A549 (cell line): ENCODE data around the gene PKD1. TPM values are rescaled to one million over a fixed set of nuclear protein-coding genes. Genes with fewer than 3 reads are reported as not detected.

ENCODE experiments used
- ATAC-seq, 2 experiments: fragments of 200-7000 bp in 1 of 2; fragments of >200 bp in 1 of 2; cut with Nextera tagmentation in 1 of 2; cut with Tn5 transposase in 1 of 2; 3 replicates each; pipeline versions ENCODE4 v1.8.0 to v1.9.1; 2018 to 2020; ENCODE audit warnings: mild to moderate bottlenecking in 1 of 2, moderate library complexity in 1 of 2
- CTCF ChIA-PET: fragments of 300-600 bp; sonication (Branson Sonifier 250); formaldehyde crosslinking; extraction: SDS; loops from one replicate; lab custom pipeline; 2021; ENCODE audit warnings: antibody characterized with exemption, inconsistent platforms; lab: Yijun Ruan, JAX
- POLR2A ChIA-PET: fragments of 350-600 bp; formaldehyde crosslinking; extraction: SDS; loops from one replicate; lab custom pipeline; 2021; ENCODE audit warnings: antibody characterized with exemption, inconsistent platforms; lab: Yijun Ruan, JAX
- DNase-seq, 2 experiments: peaks; one replicate each; pipeline versions ENCODE4 v3.0.0 to v3.0.0-alpha.2; 2011 to 2016; ENCODE audit warnings: low read depth in 1 of 2, low spot score in 1 of 2
- FAIRE-seq: peaks from 2 replicates; lab custom pipeline; 2011; peaks lifted over from hg19 to GRCh38; lab: Jason Lieb, UNC
- H3K27ac ChIP-seq, 2 experiments: fragments of >200 bp; sonication (Bioruptor Twin); formaldehyde crosslinking; 3 replicates each; pipeline ENCODE4 v1.5.1; 2016 to 2017
- H3K4me1 ChIP-seq: fragments of >200 bp; sonication (Bioruptor Twin); formaldehyde crosslinking; 3 replicates; pipeline ENCODE4 v1.6.1; 2016
- H3K4me2 ChIP-seq: fragments of >200 bp; sonication (Bioruptor Twin); formaldehyde crosslinking; 3 replicates; pipeline ENCODE4 v1.6.1; 2016
- H3K4me3 ChIP-seq: fragments of >200 bp; sonication (Bioruptor Twin); formaldehyde crosslinking; 3 replicates; pipeline ENCODE4 v1.5.1; 2016
- H3K9me3 ChIP-seq: fragments of >200 bp; sonication (Bioruptor Twin); formaldehyde crosslinking; 3 replicates; pipeline ENCODE4 v1.6.1; 2016
- BHLHE40 ChIP-seq: IDR thresholded peaks from 2 replicates; pipeline ENCODE4 v1.6.1; 2012; ENCODE audit warnings: low read depth, low read length, inconsistent platforms
- CBX8 ChIP-seq: fragments of 200-600 bp; sonication (generic); IDR thresholded peaks from 2 replicates; pipeline ENCODE4 v1.6.1; 2016
- CHD4 ChIP-seq: fragments of 200-600 bp; sonication (generic); IDR thresholded peaks from 2 replicates; pipeline ENCODE4 v1.6.1; 2016; ENCODE audit warnings: antibody characterized with exemption, mild to moderate bottlenecking, borderline replicate concordance
- EP300 ChIP-seq, 2 experiments: fragments of >200 bp; sonication (Bioruptor Twin); formaldehyde crosslinking; IDR thresholded peaks; 2 replicates in 1 of 2; 3 replicates in 1 of 2; pipeline ENCODE4 v1.6.1; 2016 to 2017
- ESRRA ChIP-seq: fragments of 150-350 bp; IDR thresholded peaks from 2 replicates; pipeline ENCODE4 v1.6.1; 2014; ENCODE audit warnings: mild to moderate bottlenecking, low read length, borderline replicate concordance
- FOSB ChIP-seq: fragments of 250-450 bp; sonication (Bioruptor Pico); IDR thresholded peaks from 2 replicates; pipeline ENCODE4 v1.5.0; 2020; ENCODE audit warnings: mild to moderate bottlenecking, moderate library complexity
- FOSL2 ChIP-seq, 2 experiments: fragments of 450-650 bp in 1 of 2; fragments of >200 bp in 1 of 2; sonication (Bioruptor Twin) in 1 of 2; formaldehyde crosslinking; IDR thresholded peaks; 2 replicates each; pipeline versions ENCODE4 v1.5.0 to v1.6.1; 2016 to 2020; ENCODE audit warnings: mild to moderate bottlenecking in 1 of 2, moderate library complexity in 1 of 2
- HOXB13 ChIP-seq: fragments of 250-450 bp; sonication (Bioruptor Pico); IDR thresholded peaks from 2 replicates; pipeline ENCODE4 v1.5.0; 2020; ENCODE audit warnings: low read depth, mild to moderate bottlenecking, moderate library complexity
- HOXB5 ChIP-seq: fragments of 250-450 bp; sonication (Bioruptor Pico); IDR thresholded peaks from 2 replicates; pipeline ENCODE4 v1.5.0; 2020; ENCODE audit warnings: mild to moderate bottlenecking, moderate library complexity
- PHF8 ChIP-seq: fragments of 200-600 bp; sonication (generic); IDR thresholded peaks from 2 replicates; pipeline ENCODE4 v1.6.1; 2016; ENCODE audit warnings: low read depth, mild to moderate bottlenecking, antibody characterized with exemption, moderate library complexity, borderline replicate concordance
- POLR2A ChIP-seq: IDR thresholded peaks from 2 replicates; pipeline ENCODE4 v1.6.1; 2012; ENCODE audit warnings: mild to moderate bottlenecking, low read length
- RAD21 ChIP-seq, 2 experiments: fragments of >200 bp in 1 of 2; sonication (Bioruptor Twin) in 1 of 2; formaldehyde crosslinking in 1 of 2; IDR thresholded peaks in 1 of 2; conservative IDR thresholded peaks in 1 of 2; 2 replicates in 1 of 2; 3 replicates in 1 of 2; pipeline ENCODE4 v1.6.1; 2012 to 2018; ENCODE audit warnings: inconsistent platforms in 1 of 2
- RARB ChIP-seq: fragments of 250-450 bp; sonication (Bioruptor Pico); IDR thresholded peaks from 2 replicates; pipeline ENCODE4 v1.8.0; 2021; ENCODE audit warnings: mild to moderate bottlenecking, moderate library complexity
- TP53 ChIP-seq: fragments of 250-450 bp; sonication (Bioruptor Pico); IDR thresholded peaks from 2 replicates; pipeline ENCODE4 v1.5.0; 2021; ENCODE audit warnings: mild to moderate bottlenecking, moderate library complexity
- ZC3H11A ChIP-seq: fragments of 450-650 bp; IDR thresholded peaks from 2 replicates; pipeline ENCODE4 v1.6.1; 2014; ENCODE audit warnings: antibody characterized with exemption, mild to moderate bottlenecking
- WGBS: methylation state at CpG from one replicate; pipeline ENCODE4 v1.1.6; 2017; ENCODE audit errors: missing lambda C conversion rate; 5-methylcytosine and 5-hydroxymethylcytosine counted together
- polyA plus RNA-seq, 4 experiments: library from polyadenylated mRNA; depleted of rRNA in 3 of 4; stranded (reverse); fragments of >200 nt; fragmentation: RNase III in 1 of 4; extraction: RNeasy Plus Mini Kit Qiagen cat#74134 plus additional on column Dnase treatment in 1 of 4; gene quantifications; 2 replicates in 3 of 4; 3 replicates in 1 of 4; pipeline ENCODE4 v1.2.3, GENCODE V29; 2011 to 2017
- TF ChIP-seq, protein P1 (sequence below): IDR thresholded peaks from 2 replicates; pipeline ENCODE4 v1.6.1; 2012; ENCODE audit warnings: low read depth, borderline replicate concordance
- TF ChIP-seq, protein P2 (sequence below): fragments of >200 bp; sonication (Bioruptor Twin); formaldehyde crosslinking; IDR thresholded peaks from 3 replicates; pipeline ENCODE4 v1.5.1; 2016
- TF ChIP-seq, protein P3 (sequence below): fragments of 250-450 bp; sonication (Bioruptor Pico); IDR thresholded peaks from 2 replicates; pipeline ENCODE4 v1.5.0; 2020; ENCODE audit warnings: low read depth, mild to moderate bottlenecking, moderate library complexity
- TF ChIP-seq, protein P4 (sequence below): fragments of 150-350 bp; IDR thresholded peaks from 2 replicates; pipeline ENCODE4 v1.6.1; 2014; ENCODE audit warnings: low read depth, mild to moderate bottlenecking, low read length

PKD1 gene
- polyA plus RNA-seq, 2 of the 4 experiments (the other 2 are of a cell fraction) = 11.5 to 39.2 TPM

DNA sequence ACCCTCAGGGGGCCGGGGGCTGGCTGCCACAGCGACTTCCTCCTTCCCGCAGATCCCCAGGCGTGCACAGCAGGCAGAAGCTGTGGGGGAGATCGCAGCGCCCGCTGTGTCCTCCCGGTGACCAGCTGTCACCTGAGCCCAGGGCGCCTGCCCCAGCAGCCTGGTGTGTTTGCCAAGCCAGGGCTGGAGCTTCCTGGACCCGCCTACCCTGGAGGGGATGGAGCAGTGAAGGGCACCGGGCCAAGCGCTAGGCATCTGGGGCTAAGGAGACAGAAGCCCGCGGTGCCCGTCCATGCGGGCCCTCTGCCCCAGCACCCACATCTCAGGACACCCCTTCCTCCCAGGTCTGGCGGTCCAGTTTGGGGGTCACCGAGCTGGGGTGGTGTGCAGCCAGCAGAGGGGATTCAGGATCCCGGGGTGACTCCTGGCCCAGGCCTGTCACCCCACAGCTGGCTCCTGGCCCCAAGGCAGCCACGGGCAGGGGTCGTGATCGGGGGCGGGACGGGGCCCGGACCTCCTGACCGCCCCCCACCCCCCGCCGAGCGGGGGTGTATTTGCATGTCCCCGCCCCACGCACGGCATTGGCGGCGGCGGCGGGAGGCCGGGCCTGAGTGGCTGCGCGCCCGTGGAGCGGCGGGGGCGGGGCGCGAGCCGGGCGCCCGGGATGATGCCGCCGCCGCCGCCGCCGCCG lies 12.4 kb upstream of the PKD1 start, which contains the start of gene RAB26 (continued):
- TF ChIP-seq CHD4 (no peak), PHF8 (no peak), FOSB (no peak), CBX8 (no peak), RAD21 (conservative IDR thresholded peaks at IDR 0.05 in 1 of 2, IDR thresholded peaks at IDR 0.05 in 1 of 2) (0 out of 5 replicates have a peak, but pooled peaks of 1 of the 2 experiments have one; percentile 17), EP300 (IDR thresholded peaks at IDR 0.05) (no peak), TP53 (CRISPR knock-in tag) (no peak), POLR2A (peak; percentile 33; the same call in 1 of the 2 replicates), HOXB13 (CRISPR knock-in tag) (no peak)
- TF ChIP-seq, protein P1, sequence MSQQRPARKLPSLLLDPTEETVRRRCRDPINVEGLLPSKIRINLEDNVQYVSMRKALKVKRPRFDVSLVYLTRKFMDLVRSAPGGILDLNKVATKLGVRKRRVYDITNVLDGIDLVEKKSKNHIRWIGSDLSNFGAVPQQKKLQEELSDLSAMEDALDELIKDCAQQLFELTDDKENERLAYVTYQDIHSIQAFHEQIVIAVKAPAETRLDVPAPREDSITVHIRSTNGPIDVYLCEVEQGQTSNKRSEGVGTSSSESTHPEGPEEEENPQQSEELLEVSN = no peak
- TF ChIP-seq, protein P2, sequence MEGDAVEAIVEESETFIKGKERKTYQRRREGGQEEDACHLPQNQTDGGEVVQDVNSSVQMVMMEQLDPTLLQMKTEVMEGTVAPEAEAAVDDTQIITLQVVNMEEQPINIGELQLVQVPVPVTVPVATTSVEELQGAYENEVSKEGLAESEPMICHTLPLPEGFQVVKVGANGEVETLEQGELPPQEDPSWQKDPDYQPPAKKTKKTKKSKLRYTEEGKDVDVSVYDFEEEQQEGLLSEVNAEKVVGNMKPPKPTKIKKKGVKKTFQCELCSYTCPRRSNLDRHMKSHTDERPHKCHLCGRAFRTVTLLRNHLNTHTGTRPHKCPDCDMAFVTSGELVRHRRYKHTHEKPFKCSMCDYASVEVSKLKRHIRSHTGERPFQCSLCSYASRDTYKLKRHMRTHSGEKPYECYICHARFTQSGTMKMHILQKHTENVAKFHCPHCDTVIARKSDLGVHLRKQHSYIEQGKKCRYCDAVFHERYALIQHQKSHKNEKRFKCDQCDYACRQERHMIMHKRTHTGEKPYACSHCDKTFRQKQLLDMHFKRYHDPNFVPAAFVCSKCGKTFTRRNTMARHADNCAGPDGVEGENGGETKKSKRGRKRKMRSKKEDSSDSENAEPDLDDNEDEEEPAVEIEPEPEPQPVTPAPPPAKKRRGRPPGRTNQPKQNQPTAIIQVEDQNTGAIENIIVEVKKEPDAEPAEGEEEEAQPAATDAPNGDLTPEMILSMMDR = no peak

DNA sequence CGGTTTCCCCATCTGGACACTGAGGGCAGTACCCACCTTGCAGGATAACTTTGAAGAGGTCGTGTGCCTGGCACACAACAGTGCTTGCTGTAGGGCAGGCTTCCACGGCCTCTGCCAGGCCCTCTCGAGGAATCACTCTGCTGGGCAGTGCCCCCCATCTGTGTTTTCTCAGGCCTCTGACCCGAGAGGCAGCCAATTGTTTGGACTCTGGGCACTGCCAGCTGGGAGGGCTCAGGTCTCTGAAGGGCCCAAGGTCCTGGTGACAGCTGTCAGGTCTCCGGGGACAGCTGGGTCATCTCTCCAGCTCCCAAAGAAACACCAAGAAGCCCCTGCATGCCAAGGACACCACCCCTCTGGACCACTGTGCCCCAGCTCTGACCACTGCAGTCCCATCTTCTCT lies 11.7 kb upstream of the PKD1 start:
- Histone ChIP-seq H3K4me2 (peak overlapping the region; percentile 99), H3K4me1 (peaks cover 48% of the 10 kb centered on the region), H3K4me3 (no peak overlapping the region), H3K9me3 (no peaks in the 10 kb centered on the region), H3K27ac (peak overlapping the region; percentile 92 to 94; a peak in 5 of 6 replicates)
- FAIRE-seq (no peak), ATAC-seq (no peak), DNase-seq (no peak)
- 59% methylated on average over 3 of the region's 6 CpGs for WGBS
- POLR2A ChIA-PET = interaction anchor here (0.7 to 2.7 kb wide), 6 partner anchors 8 to 183 kb away, joined by 3 to 30 read pairs (median 4); partner anchors contain the start of genes ECI1, PKD1, RPS2 and TBL3
- CTCF ChIA-PET = interaction anchor here (1.0 to 6.5 kb wide), 7 partner anchors 62 to 144 kb away, joined by 3 to 52 read pairs (median 4); partner anchors contain the start of gene ECI1
- TF ChIP-seq FOSL2 (IDR thresholded peaks at IDR 0.05) (no peak), FOSL2 (CRISPR knock-in tag; IDR thresholded peaks at IDR 0.05) (no peak), BHLHE40 (no peak)
- TF ChIP-seq, protein P3, sequence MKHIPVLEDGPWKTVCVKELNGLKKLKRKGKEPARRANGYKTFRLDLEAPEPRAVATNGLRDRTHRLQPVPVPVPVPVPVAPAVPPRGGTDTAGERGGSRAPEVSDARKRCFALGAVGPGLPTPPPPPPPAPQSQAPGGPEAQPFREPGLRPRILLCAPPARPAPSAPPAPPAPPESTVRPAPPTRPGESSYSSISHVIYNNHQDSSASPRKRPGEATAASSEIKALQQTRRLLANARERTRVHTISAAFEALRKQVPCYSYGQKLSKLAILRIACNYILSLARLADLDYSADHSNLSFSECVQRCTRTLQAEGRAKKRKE (CRISPR knock-in tag) = no peak
- TF ChIP-seq, protein P4, sequence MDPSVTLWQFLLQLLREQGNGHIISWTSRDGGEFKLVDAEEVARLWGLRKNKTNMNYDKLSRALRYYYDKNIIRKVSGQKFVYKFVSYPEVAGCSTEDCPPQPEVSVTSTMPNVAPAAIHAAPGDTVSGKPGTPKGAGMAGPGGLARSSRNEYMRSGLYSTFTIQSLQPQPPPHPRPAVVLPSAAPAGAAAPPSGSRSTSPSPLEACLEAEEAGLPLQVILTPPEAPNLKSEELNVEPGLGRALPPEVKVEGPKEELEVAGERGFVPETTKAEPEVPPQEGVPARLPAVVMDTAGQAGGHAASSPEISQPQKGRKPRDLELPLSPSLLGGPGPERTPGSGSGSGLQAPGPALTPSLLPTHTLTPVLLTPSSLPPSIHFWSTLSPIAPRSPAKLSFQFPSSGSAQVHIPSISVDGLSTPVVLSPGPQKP = no peak

DNA sequence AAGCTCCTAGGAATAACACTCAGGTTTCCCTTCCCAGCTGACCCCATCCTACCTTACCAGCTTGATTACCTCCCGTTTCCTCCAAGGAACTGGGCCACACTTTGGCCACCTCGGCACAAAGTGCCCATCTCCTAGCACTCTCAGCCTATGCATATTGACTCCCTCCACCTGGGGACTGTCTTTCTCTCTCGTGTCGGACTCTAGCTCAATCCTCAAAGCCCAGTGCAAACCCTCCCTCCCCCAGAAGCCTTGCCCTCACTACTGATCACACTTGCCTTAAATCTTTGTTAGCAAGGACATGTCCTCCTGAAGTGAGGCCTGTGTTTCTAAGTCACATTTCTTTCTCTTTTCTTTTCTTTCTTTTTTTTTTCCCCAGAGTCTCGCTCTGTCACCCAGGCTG lies 10.1 kb upstream of the PKD1 start:
- DNase-seq = no peak
- TF ChIP-seq RARB (CRISPR knock-in tag) (no peak), HOXB5 (no peak), ZC3H11A (no peak), ESRRA (no peak), BHLHE40 (no peak)
- WGBS = 92% methylated on average over 5 of the region's 5 CpGs
- Histone ChIP-seq H3K4me1 (peaks cover 33% of the 10 kb centered on the region), H3K27ac (no peak overlapping the region), H3K4me3 (no peak overlapping the region), H3K9me3 (no peaks in the 10 kb centered on the region), H3K4me2 (no peak overlapping the region)
- ChIA-PET CTCF (interaction anchor here (1.0 to 6.5 kb wide), 3 partner anchors 9 to 142 kb away, joined by 3 to 52 read pairs (median 10); no protein-coding TSS in a partner anchor), POLR2A (interaction anchor here (2.7 kb wide), 1 partner anchor 9 kb away, joined by 30 read pairs; the partner anchor contains the start of gene TRAF7)
- ATAC-seq = no peak
- FAIRE-seq = no peak
